Measurements from ENCODE around the gene PCYT2. TPM values are rescaled to one million over a fixed set of nuclear protein-coding genes. Genes with fewer than 3 reads are reported as not detected.

Gene PCYT2
- total and polyA plus RNA-seq, 2 donors (not counting 1 experiment from before 2014, with no cell fraction given): 46.0 to 65.6 TPM

DNA sequence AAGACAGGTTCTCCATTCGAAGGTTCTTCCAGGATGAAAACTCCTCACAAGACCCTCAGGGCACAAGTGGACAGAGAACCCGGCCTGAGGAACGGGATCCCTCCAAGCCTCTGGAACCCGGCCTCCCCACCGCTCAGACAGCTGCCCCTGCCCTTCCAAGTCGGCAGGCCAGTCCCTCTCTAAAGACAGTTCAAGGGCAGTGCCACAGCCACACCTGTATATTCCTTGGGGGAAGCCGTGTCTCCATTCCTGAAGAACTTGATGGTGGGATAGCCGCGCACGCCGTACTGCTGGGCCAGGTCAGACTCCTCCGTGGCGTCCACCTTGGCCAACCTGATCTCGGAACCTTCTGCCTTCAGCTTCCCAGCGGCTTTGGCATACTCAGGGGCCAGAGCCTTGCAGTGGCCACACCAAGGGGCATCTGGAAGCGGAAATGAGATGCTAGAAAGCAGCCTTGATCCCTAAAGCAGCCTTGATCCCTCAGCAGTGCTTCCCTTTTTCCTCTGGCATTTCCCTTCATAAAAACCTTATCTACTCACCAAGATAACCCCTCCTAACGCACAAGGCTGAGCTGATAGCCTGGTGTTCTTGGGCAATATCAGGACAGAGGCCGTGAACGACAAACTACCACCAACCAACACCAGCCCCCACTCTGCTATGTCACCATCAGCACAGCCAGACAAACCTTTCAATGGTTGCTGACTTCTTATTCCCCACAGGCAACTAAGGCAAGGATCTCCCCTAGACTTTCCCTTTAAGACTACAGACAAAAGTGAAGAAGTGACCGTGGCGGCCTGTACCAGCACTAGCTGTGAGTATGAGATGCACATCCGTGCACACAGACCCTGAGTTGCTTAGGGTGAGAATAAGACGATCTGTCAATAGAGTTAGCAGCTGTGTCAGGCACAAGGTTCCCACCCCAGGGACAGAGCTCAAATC, 52.0 kb downstream of the PCYT2 start:
- TF ChIP-seq EZH2 (IDR thresholded peaks at IDR 0.05; ENCODE audit: low read length, missing control alignments): no peak
- TF ChIP-seq, protein P1, sequence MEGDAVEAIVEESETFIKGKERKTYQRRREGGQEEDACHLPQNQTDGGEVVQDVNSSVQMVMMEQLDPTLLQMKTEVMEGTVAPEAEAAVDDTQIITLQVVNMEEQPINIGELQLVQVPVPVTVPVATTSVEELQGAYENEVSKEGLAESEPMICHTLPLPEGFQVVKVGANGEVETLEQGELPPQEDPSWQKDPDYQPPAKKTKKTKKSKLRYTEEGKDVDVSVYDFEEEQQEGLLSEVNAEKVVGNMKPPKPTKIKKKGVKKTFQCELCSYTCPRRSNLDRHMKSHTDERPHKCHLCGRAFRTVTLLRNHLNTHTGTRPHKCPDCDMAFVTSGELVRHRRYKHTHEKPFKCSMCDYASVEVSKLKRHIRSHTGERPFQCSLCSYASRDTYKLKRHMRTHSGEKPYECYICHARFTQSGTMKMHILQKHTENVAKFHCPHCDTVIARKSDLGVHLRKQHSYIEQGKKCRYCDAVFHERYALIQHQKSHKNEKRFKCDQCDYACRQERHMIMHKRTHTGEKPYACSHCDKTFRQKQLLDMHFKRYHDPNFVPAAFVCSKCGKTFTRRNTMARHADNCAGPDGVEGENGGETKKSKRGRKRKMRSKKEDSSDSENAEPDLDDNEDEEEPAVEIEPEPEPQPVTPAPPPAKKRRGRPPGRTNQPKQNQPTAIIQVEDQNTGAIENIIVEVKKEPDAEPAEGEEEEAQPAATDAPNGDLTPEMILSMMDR (conservative IDR thresholded peaks at IDR 0.05 in 1 of 2, IDR thresholded peaks at IDR 0.05 in 1 of 2; ENCODE audit: low read depth in 1 of 2, low read length in 2 of 2): no peak
- Histone ChIP-seq H3K4me3 (replicated peaks in 1 of 4; ENCODE audit: control extremely low read depth in 1 of 4, insufficient read depth in 1 of 4, low read depth in 3 of 4, low read length in 4 of 4) (peak overlapping the region; percentile 77 to 100 (median 97)), H3K27ac (ENCODE audit: insufficient read depth, low read length) (peak overlapping the region; percentile 87), H3K4me1 (ENCODE audit: control insufficient read depth, extremely low read depth, insufficient read depth, low read length) (peaks cover 23% of the 10 kb centered on the region), H3K9me3 (ENCODE audit: control insufficient read depth, insufficient read depth, low read depth, low read length) (no peaks in the 10 kb centered on the region), H2AFZ (ENCODE audit: low read length) (no peak overlapping the region), H3K27me3 (ENCODE audit: control insufficient read depth, insufficient read depth, low read length) (no peaks in the 10 kb centered on the region), H4K20me1 (ENCODE audit: control insufficient read depth, extremely low read depth, insufficient read depth, low read length) (no peaks in the 10 kb centered on the region), H3K4me2 (ENCODE audit: extremely low read depth, insufficient read depth, low read length) (peak overlapping the region; percentile 100), H3K79me2 (ENCODE audit: control insufficient read depth, insufficient read depth, low read length) (peaks cover 79% of the 10 kb centered on the region), H3K9ac (ENCODE audit: insufficient read depth, low read length) (peak overlapping the region; percentile 97), H3K36me3 (ENCODE audit: control insufficient read depth, insufficient read depth, low read length) (peaks cover 29% of the 10 kb centered on the region)
- DNase-seq (ENCODE audit: low read depth in 2 of 2): peak in 1 of 2 donors; percentile 18

DNA sequence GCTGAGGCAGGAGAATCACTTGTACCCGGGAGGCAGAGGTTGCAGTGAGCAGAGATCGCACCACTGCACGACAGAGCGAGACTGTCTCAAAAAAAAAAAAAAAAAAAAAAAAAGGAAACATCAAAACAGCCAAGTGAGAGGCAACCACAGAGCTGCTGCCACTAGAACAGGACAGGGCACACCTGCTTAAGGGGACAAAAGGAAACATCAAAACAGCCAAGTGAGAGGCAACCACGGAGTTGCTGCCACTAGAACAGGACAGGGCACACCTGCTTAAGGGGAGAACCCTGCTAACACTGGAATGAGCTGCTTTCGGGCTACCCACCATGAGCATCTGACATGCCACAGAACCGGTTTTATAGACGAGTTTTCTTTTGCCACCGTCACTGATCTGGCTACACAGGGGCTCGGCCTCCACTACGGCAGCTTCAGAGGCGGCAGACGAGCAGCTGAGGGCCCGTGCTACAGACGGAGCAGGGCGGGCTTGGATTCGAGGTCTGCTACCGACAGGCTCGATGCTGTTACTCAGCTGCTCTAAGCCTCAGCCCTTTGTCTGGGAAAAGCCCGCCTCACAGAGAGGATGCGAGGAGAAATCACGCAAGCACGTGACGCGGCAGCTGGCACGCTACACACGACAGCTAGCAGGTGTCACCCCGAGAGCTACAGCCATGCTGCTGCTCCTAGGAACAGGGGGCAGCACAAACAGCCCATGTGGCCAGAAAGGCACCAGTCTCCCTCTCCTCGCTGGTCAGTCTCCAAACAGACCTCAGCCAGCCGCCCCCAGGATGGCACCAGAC, 52.8 kb downstream of the PCYT2 start:
- TF ChIP-seq, protein P1 (conservative IDR thresholded peaks at IDR 0.05 in 1 of 2, IDR thresholded peaks at IDR 0.05 in 1 of 2; ENCODE audit: low read depth in 1 of 2, low read length in 2 of 2): no peak
- no peak for TF ChIP-seq EZH2 (IDR thresholded peaks at IDR 0.05; ENCODE audit: low read length, missing control alignments)
- H3K27me3 ChIP-seq (ENCODE audit: control insufficient read depth, insufficient read depth, low read length): no peaks in the 10 kb centered on the region
- no peaks in the 10 kb centered on the region for H4K20me1 ChIP-seq (ENCODE audit: control insufficient read depth, extremely low read depth, insufficient read depth, low read length)
- H3K4me2 ChIP-seq (ENCODE audit: extremely low read depth, insufficient read depth, low read length): peak overlapping the region; percentile 100
- no peak for DNase-seq (ENCODE audit: low read depth in 2 of 2)
- peaks cover 78% of the 10 kb centered on the region for H3K79me2 ChIP-seq (ENCODE audit: control insufficient read depth, insufficient read depth, low read length)
- peak overlapping the region; percentile 77 to 100 (median 97) for H3K4me3 ChIP-seq (replicated peaks in 1 of 4; ENCODE audit: control extremely low read depth in 1 of 4, insufficient read depth in 1 of 4, low read depth in 3 of 4, low read length in 4 of 4)
- H3K9me3 ChIP-seq (ENCODE audit: control insufficient read depth, insufficient read depth, low read depth, low read length): no peaks in the 10 kb centered on the region
- peak overlapping the region; percentile 36 for H3K9ac ChIP-seq (ENCODE audit: insufficient read depth, low read length)
- H3K27ac ChIP-seq (ENCODE audit: insufficient read depth, low read length): peak overlapping the region; percentile 2
- H3K36me3 ChIP-seq (ENCODE audit: control insufficient read depth, insufficient read depth, low read length): peaks cover 34% of the 10 kb centered on the region
- H3K4me1 ChIP-seq (ENCODE audit: control insufficient read depth, extremely low read depth, insufficient read depth, low read length): peaks cover 23% of the 10 kb centered on the region
- H2AFZ ChIP-seq (ENCODE audit: low read length): no peak overlapping the region
